ENCODE data around the gene TRAPPC5.

DNA sequence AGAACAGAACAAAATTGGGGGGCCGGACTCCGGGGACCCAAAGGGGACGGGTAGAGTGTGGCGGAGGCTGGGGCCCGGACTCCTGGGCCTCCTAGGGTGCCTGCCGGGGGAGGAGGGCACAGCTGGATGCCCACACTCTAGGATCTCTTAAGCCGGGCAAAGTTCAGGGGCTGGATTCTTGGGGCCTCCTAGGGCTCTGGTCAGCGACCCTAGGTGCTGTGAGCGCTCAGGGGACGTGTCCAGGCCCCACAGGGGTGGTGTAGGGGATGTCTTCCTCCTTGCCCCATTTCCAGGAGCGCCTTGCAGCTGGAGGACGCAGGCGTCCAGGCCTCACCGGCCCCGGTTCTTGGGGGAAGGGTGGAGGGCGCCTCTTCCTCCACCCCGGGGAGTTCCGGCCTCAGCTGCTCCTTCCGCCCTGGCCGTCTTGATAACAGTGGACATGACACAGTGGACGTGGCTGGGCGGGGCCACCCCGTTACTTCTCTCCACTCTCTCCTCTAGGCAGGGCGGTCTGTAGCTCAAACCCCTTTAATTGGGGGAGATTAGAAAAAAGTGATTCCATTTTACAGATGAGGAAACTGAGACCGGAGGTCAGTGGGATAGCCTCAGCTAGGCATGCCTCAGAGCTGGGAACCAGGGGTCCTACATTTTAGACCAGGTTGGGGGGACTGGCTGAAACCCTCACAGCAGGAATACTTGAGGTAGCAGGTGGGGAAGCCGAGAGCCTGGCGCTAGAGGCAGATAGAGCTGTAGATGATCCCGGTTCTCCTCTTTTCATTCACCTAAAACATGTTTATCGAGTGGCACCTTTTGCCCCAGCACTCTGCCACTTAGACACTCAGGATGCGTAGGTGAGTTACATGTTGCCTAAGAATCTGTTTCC, 43.0 kb upstream of the TRAPPC5 start:
- TF ChIP-seq, protein P1, sequence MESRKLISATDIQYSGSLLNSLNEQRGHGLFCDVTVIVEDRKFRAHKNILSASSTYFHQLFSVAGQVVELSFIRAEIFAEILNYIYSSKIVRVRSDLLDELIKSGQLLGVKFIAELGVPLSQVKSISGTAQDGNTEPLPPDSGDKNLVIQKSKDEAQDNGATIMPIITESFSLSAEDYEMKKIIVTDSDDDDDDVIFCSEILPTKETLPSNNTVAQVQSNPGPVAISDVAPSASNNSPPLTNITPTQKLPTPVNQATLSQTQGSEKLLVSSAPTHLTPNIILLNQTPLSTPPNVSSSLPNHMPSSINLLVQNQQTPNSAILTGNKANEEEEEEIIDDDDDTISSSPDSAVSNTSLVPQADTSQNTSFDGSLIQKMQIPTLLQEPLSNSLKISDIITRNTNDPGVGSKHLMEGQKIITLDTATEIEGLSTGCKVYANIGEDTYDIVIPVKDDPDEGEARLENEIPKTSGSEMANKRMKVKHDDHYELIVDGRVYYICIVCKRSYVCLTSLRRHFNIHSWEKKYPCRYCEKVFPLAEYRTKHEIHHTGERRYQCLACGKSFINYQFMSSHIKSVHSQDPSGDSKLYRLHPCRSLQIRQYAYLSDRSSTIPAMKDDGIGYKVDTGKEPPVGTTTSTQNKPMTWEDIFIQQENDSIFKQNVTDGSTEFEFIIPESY (IDR thresholded peaks at IDR 0.05; ENCODE audit: extremely low read depth, insufficient replicate concordance, low read length): no peak
- TF ChIP-seq, protein P2, sequence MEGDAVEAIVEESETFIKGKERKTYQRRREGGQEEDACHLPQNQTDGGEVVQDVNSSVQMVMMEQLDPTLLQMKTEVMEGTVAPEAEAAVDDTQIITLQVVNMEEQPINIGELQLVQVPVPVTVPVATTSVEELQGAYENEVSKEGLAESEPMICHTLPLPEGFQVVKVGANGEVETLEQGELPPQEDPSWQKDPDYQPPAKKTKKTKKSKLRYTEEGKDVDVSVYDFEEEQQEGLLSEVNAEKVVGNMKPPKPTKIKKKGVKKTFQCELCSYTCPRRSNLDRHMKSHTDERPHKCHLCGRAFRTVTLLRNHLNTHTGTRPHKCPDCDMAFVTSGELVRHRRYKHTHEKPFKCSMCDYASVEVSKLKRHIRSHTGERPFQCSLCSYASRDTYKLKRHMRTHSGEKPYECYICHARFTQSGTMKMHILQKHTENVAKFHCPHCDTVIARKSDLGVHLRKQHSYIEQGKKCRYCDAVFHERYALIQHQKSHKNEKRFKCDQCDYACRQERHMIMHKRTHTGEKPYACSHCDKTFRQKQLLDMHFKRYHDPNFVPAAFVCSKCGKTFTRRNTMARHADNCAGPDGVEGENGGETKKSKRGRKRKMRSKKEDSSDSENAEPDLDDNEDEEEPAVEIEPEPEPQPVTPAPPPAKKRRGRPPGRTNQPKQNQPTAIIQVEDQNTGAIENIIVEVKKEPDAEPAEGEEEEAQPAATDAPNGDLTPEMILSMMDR (IDR thresholded peaks at IDR 0.05 in 2 of 3, conservative IDR thresholded peaks at IDR 0.05 in 1 of 3; ENCODE audit: borderline replicate concordance in 1 of 3, insufficient read depth in 1 of 3, low read depth in 2 of 3, low read length in 2 of 3): no peak
- TF ChIP-seq TCF7L2 (IDR thresholded peaks at IDR 0.05; ENCODE audit: borderline replicate concordance, extremely low read depth, insufficient read depth, insufficient read length) (no peak), SRF (IDR thresholded peaks at IDR 0.05; ENCODE audit: low read depth) (no peak), JUND (IDR thresholded peaks at IDR 0.05) (no peak), MAX (IDR thresholded peaks at IDR 0.05) (no peak), ZNF274 (IDR thresholded peaks at IDR 0.05; ENCODE audit: low read depth, low read length) (no peak)
